GM19043 (cell line): ENCODE data around the gene MAPT.

ENCODE experiments used
- ATAC-seq: cut with Tn5 transposase; IDR thresholded peaks from one replicate; pipeline ENCODE4 v1.9.1; 2021; ENCODE audit warnings: low read depth; ENCODE audit not compliant: unreplicated experiment

Gene MAPT

DNA sequence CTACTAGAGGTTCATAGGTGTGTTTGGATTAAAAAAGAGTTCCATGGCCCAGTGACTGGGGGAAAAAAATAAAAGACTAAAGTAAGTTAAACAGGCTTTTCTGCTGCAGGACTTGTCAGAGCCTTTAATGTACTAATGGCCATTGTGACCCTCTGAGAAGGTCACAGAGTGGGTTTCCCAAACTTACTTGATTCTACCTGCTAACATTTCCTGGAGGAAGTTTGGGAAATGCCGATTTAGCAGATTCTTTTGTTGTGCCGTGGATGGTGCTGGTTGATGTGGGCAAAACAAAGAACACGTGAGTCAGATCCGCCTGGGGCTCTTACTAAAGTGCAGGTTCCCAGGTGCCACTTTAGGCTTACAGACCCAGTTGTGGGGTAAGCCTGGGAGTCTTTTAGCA, 91.1 kb downstream of the MAPT start:
- no peak for ATAC-seq

DNA sequence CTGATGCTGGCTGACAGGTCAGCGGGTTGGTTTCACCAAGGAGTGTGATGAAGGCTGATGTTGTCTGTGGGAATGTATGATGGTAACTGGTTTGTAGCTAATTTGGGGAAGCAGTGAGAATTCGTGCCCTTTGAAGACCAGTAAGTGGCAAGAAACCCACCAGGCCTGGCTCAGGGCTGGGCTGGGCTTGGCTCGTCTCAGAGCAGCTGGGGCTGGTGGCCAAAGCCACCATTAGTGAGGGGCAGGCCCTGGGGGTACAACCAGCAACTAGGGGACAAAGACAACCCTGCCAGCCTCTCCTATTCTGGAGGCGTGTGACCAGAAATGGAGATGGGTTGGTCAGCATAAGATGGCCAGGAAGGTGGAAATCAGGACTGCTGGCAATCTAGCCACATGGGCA, 91.7 kb downstream of the MAPT start:
- ATAC-seq, result no peak

DNA sequence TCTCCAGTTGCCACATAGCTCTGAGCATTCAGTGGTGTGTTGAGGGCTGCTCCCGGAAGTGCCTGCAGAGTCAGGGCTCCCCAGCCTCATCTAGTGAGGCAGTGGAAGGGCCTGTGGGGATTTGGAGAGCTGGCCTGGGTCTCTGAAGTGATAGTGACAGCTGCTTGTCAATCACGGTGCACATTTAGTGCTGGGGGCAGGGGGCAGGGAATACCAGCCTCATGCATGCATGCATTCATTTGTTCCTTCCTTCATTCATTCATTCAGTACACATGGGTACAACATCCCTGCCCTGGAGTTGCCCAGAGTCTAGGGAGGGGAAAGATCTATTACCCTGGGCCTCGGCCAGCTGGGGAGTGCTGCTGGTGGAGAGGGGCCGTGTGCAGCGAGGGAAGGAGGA, 93.4 kb downstream of the MAPT start:
- no peak for ATAC-seq

GRCh38 chr17:45989759-45990158, 95.4 kb downstream of the MAPT start:
- no peak for ATAC-seq

- no peak for ATAC-seq
Observed at GRCh38 chr17:45990886-45991285, 96.5 kb downstream of the MAPT start.

- ATAC-seq, result no peak
Observed at GRCh38 chr17:45991341-45991740, 97.0 kb downstream of the MAPT start.

- ATAC-seq, result no peak
Observed at GRCh38 chr17:45992175-45992574, 97.8 kb downstream of the MAPT start.

DNA sequence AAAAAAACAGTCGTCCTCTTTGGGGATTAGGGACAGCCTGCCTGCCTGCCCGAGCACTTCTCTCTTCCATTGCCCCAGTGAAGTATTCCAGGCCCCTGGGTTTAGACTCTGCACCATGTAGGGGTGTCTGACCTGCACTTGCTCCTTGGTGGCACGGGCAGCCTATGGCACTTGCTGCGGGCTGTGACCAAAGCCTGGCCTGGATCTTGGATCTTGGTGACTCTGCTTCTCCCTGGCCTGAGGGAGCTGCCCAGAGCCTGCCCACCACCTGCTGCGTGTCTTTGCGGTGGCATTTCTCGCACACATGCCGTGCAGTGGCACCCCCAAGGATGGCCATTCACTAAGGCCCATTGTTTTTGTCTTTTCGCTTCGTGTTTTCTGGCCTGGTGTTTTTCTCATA, 98.5 kb downstream of the MAPT start:
- no peak for ATAC-seq

- ATAC-seq, result no peak
Observed at GRCh38 chr17:45993962-45994627, 99.7 kb downstream of the MAPT start.

DNA sequence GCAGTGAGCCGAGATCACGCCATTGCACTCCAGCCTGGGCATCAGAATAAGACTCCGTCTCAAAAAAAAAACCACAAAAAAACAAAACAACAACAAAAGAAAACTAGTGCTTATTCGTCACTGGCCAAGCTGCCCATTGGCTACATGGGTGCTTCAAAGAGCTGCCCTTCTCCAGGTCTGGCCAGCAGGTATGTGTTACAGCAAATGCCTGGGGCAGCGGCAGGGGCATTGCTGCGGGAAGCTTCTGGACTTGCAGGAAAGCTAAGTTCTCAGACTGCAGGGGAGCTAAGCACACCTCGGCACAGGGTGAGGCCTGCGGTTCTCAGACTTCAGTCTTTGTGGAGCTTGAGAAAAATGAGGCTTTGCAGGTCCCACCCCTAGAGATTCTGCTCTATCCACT, 100.6 kb downstream of the MAPT start:
- ATAC-seq, result no peak

DNA sequence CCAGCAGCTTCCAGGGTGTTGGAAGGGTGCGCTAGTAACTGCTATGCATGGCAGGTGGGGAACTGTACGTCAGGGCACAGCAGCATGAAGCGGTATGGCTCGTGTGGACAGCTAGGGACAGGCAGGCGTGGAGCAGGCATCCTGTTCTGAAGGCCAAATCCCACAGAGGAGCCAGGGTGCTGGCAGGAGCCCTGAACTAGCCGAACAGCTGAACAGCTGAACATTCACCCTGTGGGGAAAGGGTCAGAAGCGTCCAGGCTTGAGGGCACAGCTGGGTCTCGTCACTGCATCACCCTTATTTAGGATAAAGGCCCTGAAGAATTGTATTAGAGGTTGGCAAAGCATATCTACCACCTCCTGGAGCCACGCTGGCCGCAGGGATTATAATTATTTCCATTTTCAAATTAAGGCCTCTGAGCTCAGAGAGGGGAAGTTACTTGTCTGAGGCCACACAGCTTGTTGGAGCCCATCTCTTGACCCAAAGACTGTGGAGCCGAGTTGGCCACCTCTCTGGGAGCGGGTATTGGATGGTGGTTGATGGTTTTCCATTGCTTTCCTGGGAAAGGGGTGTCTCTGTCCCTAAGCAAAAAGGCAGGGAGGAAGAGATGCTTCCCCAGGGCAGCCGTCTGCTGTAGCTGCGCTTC, 101.4 kb downstream of the MAPT start:
- no peak for ATAC-seq

DNA sequence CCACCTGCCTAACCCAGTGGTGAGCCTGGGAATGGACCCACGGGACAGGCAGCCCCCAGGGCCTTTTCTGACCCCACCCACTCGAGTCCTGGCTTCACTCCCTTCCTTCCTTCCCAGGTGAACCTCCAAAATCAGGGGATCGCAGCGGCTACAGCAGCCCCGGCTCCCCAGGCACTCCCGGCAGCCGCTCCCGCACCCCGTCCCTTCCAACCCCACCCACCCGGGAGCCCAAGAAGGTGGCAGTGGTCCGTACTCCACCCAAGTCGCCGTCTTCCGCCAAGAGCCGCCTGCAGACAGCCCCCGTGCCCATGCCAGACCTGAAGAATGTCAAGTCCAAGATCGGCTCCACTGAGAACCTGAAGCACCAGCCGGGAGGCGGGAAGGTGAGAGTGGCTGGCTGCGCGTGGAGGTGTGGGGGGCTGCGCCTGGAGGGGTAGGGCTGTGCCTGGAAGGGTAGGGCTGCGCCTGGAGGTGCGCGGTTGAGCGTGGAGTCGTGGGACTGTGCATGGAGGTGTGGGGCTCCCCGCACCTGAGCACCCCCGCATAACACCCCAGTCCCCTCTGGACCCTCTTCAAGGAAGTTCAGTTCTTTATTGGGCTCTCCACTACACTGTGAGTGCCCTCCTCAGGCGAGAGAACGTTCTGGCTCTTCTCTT, 102.1 kb downstream of the MAPT start:
- ATAC-seq, result no peak

- ATAC-seq, result no peak
Observed at GRCh38 chr17:45997166-45997565, 102.8 kb downstream of the MAPT start.

DNA sequence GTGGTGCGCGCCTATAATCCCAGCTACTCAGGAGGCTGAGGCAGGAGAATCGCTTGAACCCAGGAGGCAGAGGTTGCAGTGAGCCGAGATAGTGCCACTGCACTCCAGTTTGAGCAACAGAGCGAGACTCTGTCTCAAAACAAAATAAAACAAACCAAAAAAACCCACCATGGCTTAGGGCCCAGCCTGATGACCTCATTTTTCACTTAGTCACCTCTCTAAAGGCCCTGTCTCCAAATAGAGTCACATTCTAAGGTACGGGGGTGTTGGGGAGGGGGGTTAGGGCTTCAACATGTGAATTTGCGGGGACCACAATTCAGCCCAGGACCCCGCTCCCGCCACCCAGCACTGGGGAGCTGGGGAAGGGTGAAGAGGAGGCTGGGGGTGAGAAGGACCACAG, 103.3 kb downstream of the MAPT start:
- ATAC-seq, result no peak

GRCh38 chr17:45998987-45999899, 104.9 kb downstream of the MAPT start, which contains the start of gene STH:
STH (plus strand) TSS chr17:45999250; CDS start chr17:45999280, 30 bp downstream.
- ATAC-seq, result no peak

- no peak for ATAC-seq
Observed at GRCh38 chr17:45999900-46000290, 105.5 kb downstream of the MAPT start.

DNA sequence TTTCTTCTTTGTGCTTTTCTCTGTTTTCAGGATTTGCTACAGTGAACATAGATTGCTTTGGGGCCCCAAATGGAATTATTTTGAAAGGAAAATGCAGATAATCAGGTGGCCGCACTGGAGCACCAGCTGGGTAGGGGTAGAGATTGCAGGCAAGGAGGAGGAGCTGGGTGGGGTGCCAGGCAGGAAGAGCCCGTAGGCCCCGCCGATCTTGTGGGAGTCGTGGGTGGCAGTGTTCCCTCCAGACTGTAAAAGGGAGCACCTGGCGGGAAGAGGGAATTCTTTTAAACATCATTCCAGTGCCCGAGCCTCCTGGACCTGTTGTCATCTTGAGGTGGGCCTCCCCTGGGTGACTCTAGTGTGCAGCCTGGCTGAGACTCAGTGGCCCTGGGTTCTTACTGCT, 105.9 kb downstream of the MAPT start:
- no peak for ATAC-seq

- no peak for ATAC-seq
Observed at GRCh38 chr17:46000757-46001156, 106.4 kb downstream of the MAPT start.

DNA sequence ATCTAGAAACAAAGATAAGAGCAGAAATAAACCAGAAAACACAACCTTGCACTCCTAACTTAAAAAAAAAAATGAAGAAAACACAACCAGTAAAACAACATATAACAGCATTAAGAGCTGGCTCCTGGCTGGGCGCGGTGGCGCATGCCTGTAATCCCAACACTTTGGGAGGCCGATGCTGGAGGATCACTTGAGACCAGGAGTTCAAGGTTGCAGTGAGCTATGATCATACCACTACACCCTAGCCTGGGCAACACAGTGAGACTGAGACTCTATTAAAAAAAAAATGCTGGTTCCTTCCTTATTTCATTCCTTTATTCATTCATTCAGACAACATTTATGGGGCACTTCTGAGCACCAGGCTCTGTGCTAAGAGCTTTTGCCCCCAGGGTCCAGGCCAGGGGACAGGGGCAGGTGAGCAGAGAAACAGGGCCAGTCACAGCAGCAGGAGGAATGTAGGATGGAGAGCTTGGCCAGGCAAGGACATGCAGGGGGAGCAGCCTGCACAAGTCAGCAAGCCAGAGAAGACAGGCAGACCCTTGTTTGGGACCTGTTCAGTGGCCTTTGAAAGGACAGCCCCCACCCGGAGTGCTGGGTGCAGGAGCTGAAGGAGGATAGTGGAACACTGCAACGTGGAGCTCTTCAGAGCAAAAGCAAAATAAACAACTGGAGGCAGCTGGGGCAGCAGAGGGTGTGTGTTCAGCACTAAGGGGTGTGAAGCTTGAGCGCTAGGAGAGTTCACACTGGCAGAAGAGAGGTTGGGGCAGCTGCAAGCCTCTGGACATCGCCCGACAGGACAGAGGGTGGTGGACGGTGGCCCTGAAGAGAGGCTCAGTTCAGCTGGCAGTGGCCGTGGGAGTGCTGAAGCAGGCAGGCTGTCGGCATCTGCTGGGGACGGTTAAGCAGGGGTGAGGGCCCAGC, 107.3 kb downstream of the MAPT start:
- ATAC-seq, result no peak
